CD4-positive, alpha-beta T cell treated with Interleukin-15 for 4 hours (primary cell): Measurements from ENCODE around the gene CPXM2.

ENCODE experiments used
- DNase-seq: peaks from one replicate; pipeline ENCODE4 v3.0.0-alpha.2; 2020; ENCODE audit warnings: low spot score

Gene CPXM2

DNA sequence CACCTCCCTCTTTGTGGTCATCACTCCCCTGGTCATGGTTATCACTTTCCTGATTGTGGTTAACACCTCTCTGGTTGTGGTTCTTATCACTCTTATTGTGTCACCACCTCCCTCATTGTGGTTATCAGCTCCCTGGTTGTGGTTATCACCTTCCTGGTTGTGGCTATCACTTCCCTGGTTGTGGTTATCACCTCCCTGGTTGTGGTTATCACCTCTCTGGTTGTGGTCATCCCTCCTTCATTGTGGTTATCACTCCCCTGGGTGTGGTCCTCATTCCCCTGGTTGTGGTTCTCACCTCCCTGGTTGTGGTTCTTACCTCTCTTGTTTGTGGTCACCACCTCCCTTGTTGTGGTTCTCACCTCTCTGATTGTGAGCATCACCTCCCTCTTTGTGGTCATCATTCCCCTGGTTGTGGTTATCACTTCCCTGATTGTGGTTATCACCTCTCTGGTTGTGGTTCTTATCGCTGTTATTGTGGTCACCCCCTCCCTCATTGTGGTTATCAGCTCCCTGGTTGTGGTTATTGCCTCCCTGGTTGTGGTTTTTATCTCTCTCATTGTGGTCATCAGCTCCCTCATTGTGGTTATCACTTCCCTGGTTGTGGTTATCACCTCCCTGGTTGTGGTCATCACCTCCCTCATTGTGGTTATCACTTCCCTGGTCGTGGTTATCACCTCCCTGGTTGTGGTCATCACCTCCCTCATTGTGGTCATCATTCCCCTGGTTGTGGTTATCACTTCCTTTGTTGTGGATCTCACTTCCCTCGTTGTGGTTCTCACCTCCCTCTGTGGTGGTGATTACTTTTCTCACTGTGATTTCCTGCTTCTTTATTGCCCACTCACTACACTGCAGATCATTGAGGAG, 118.7 kb downstream of the CPXM2 start:
- no peak for DNase-seq

DNA sequence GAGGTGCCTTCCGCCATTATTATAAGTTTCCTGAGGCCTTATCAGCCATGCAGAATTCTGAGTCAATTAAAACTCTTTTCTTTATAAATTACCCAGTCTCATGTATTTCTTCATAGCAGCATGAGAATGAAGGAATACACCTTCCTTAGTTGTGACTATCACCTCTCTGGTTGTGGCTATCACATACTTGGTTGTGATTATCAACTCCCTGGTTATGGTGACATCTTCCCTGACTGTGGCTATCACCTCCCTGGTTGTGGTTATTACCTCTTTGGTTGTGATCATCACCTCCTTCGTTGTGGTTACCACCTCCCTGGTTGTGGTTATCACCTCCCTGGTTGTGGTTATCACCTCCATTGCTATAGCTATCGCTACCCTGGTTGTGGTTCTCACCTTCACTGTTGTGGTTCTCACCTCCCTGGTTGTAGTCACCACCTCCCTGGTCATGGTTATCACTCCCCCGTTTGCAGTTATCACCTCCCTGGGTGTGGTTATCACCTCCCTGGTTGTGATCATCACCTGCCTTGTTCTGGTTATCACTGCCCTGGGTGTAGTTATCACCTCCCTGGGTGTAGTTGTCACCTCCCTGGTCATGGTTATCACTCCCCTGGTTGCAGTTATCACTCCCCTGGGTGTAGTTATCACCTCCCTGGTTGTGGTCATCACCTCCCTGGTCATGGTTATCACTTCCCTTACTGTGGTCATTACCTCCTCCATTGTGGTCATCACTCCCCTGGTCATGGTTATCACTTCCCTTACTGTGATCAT, 119.5 kb downstream of the CPXM2 start:
- no peak for DNase-seq

DNA sequence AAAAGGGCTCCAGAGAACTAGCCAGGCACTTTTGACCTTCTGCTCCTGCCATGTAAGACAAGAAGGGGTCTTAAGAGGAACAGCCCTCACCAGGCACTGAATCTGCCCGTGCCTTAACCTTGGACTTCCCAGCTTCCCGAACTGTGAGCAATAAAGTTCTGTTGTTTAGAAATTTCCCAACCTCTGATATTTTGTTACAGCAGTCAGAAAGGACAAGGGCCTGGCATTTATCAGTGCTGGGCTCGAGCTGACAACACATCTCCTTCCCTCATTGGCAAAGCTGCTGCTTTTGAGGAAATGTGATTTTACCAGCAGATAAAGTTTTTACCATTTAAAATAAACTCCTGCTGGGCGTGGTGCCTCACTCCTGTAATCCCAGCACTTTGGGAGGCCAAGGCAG, 122.0 kb downstream of the CPXM2 start:
- DNase-seq, result no peak

DNA sequence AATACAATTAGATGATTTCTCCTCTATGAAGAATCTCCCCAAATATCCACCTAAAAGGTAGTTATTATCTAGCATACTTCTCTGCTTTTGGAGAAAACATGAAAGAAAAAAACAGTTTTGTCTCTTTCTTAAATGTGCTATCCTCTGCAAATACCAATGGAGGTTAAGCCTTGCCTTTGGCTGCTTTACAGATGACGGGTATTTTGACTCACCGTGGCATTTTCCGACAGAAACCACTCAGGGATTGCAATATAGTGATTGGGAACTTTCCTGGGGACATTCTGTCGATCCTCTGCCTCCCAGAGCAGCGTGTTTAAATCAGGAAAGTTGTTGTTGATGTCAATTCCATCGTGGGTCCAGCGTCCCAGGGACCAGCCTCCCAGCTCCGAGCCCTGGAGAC, 124.8 kb downstream of the CPXM2 start:
- no peak for DNase-seq

DNA sequence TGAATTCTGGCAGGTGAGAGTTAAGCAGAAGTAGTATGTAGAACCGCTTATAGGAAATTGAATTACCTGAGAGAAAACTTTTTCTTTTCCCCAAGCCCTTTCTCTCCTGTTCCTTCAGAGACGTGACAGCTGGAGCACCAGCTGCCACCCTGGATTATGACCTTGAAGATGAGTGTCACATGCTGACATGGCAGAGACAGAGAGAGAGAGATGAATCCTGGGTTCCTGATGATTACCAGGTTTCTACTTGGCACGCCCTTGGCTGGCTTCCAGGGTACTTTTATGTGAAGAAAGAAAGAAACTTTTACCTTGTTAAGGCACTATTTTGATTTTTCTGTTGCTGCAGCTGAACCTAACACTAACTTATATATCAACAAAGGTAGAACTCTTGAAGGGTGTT, 125.6 kb downstream of the CPXM2 start:
- DNase-seq, result no peak

DNA sequence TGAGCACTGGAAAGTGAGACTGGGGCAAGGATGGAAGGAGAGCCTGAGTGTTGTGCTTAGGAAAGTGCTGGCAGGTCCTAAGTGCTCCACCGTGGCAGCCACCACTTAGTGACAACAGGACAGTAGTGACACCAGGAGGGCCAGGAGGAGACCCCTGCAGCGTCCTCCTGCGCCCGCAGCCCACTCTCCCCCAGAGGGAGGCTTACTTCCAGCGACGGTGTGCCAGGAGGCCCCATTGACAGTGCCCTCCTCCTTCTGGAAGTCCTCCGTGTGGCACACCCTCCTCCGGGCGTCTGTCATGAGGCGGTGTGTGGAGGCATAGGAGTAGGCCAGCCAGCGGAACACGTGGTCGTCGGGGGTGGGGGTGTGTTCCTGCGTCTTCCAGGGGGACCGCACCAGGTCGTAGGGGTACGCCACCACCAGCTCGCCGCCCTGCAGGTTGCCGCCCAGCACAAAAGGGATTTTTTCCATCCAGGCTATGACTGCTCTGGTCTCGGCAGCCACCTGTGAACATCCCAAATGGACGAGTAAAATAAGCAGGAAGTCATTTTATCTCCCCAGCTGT, 129.9 kb downstream of the CPXM2 start:
- DNase-seq, result no peak

DNA sequence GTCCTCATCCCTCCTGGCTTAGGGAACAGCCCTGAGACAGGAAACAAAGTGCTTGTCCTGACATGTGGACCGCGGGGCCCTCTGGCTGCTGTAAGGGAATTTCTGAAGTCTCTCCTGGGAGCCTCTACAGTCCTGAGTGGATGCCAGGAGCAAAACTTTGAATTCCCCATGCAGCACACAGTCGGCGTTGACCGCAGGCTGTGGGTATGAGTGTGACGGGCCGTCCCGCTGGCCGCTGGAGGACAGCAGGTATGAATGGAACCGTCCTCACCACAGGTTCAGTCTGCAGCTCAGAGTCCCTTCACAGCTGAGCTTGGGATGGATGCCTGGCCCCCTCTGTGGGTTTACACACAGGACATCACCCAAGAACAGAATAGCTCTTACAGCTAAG, 130.6 kb downstream of the CPXM2 start:
- no peak for DNase-seq

DNA sequence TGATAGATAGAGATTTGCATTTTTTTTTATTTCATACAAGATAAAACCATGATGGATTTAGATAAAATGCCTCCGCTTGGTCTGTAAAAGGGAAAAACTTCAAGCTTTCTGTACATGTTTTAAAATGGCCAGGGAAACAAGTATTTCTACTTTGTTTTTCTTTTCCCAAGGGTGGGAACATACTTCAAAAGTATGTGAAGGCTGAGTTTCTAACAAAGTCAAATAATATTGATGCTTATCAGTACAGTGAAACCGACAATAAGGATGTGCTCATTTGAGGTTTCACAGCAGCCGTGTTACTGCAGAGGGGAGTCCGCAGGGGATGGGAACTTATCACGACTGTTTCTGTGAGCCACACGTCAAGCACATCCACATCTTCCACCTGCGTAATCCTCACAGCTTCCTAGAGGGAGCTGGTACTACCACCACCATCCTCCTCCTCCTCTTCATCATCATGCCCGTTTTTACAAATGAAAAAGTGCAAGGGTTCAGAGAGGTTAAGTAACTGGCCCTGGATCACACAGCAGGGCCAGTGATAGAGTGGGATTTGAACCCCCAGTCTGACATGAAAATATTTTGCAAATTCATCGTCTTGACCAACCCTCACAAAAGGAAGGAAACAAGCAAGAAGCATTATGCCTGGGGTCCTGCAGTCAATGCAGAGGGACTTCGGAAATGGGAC, 131.1 kb downstream of the CPXM2 start:
- DNase-seq, result no peak

DNA sequence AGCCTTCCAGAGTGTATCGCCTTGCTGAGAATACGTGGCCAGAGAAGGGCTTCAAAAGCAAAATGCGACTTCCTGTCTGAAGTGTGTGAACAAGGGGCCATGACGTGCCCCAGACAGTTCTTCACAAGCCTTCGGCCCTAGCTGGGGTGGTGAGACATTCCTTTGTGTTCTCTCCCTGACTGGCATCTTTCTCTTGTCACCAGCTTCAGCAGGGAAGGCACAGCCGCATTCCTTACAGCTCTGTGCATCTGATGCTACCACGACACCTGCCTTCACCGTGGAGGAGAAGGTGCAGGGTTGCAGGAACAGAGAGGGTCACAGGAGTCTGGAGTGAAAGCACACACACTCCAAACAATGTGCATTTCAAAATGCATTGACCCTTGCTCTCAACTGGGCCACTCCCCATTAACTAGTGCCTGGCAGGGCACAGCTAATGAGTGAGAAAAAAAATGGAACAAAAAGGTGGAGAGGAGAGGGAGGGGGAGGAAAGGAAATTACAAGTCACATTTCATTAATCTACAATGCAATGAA, 132.0 kb downstream of the CPXM2 start:
- DNase-seq, result no peak

DNA sequence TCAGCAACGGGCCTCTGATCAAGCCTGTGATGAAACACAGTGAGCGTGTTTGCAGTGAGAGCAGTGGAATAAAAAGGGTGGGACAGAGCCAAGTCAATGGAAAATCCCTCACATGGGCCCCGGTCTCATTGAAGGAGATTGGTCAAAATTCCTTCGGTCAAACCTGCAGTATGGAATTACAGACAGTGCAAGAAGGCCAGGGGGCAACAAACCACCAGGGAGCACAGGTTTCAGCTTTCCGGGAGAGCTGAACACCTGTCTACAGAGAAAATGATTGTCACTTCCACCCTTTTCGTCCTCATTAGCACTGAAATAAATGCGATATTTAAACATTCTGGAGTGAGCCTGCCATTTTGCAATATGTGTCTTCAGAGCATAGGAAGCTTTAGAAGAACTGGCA, 132.6 kb downstream of the CPXM2 start:
- no peak for DNase-seq

DNA sequence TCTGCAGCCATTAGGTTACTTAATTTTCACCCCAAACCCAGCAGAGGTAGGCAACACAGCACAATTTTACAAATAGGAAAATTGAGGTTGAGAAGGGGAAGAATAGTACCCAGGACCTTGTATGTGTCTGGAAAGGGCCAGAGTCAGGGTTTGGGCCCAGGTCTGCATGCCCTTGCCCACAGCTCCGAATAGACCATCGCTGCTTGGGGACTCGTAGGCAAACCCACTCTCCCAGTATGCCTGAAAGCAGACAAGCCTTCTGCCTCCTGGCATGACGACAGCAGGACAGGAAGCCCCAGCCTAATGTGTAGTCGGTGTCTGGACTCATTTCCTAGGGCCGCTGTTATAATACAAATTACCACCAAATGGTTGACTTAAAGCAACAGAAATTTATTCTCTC, 133.8 kb downstream of the CPXM2 start:
- no peak for DNase-seq

DNA sequence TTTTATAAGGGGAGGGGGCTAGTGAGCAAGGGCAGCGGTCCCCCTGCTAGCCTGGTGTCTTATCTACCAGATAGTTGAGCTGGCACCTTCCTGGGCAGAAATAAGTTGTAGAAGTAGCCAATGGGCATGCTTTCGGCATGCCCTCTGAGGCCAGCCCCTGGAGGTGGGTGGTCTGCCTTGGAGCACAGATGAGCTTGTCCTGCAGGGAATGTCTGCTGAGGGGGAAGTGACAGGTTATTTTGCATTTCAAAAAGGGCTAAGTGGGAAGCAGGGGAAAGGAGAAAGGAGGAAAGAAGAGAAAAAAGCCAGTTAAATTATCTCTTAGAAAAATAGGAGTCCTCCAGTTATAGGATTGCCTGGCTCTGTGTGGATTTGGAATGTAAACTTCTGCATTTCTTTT, 136.5 kb downstream of the CPXM2 start:
- no peak for DNase-seq

DNA sequence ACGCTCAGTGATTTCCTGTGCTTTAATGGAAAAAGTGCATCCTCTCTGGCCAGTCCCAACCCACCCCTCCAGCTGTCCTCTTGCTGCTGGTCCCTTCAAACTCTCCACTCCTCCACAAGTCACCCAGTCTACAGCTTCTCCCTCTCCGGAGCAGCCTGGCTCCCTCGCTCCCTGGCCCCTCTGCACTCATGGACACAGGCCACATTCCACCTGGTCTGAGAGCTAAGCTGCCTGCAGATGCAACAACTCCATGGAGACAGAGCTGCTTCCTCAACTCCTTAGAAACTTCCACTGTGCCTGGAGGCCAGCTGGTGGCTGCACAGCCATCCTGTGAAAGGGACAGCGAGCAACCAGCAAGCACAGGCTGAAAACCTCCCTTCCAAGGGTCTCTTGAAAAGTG, 137.5 kb downstream of the CPXM2 start:
- DNase-seq, result no peak

DNA sequence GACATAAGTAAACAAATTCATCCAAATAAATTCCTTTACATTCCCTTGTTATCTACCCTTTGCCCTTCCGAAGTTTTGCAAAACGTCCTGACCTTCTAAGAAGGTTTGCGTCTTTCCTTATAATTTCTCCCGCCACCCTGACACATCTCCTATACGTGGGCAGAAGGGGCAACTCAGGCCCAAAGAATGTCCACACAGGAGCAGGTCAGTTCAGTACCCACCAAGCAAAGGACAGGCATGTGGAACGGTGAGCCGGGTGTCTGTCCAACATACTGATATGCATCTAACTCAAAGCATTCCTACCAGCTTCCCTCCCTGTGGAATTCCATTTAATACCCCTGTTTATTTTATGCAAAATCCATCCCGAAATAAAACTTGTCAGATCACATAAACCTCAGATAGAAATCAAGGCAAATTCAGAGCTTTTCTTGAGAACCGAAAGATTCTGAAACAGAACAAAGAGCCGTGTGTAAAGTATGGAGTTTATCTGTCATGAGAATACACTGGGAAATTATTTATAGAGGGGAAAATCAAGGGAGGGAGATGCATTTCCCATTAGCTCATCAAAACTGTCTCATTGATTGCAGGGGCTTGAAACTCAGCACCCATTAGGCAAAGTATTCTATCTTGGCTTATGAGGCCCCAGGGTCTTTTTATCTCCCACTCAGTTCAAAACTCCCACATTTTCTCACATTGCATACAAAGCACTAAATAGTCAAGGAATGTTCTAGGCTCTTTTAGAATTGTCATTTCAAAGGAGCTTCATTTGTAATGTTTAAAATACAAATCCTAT, 140.1 kb downstream of the CPXM2 start:
- no peak for DNase-seq

DNA sequence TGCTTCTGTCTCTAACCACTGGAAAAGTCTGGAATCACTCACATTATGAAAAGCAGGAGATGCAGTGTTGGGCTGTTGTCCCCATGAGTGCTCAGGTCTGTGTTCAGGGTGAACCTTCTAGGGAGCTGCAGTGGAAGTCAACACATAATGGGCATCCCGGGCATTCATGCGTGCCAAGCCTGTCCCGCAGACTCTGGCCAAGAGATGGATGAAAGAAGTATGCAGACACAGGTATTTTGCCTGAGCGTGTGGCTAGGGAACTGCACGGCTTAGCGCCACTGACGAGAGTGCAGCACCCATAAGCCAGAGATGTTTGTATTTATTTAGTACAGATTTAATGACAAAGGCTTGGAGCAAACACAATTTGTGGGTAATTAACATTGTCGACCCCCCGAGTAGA, 140.7 kb downstream of the CPXM2 start:
- no peak for DNase-seq

DNA sequence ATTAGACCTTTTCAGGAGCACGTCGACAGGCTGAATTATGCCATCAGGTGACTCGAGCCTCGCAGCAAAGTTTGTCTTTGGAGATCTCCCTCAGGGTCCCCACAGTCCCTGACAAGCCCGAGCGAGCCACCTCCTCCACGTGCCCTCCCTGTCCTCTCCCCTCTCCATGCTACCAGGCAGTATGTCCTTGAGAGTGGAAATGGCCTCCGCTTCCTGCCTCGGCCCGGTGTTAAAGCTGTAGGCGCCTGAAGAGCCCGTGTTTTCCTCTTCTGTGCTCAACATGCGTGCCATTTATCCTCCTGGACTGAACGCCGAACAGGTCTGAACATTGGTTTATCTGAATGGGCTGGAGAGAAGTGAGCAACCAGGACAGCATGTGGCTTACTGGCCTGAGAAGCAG, 142.9 kb downstream of the CPXM2 start:
- DNase-seq, result no peak

DNA sequence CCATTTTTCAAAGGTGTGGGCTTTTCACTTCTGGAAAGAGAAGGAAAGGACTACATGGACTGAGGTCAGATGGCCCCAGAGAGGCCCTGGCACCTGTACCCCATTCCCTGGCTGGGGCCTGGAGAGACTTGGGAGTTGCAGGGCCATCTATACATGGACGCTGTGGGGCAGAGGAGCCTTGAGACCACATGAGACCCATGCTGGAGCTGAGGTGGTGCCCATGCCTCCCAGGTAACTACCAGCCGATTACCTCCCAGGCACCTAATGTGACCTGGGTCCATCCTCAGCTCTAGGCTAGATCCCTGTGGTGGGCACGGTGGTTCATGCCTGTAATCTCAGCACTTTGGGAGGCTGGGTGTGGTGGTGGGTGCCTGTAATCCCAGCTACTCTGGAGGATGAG, 144.2 kb downstream of the CPXM2 start:
- no peak for DNase-seq

DNA sequence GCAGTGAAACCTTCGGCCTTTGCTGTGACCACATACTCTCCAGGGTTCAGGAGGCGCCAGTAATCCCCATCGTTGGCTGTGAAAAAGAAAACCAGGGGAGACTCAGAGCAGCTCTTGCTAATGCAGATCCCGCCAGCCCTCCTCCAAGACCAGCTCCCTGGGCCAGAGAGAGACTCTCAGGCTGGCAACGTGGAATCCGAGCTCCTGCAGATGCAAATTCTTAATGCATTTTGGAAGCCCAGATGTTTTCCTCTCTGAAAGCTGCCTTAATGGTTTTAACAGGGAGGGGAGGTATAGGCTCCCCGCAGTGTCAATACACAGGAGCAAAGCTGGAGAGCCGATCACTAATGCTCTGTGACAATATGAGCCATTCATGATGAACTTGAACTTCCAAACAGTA, 144.7 kb downstream of the CPXM2 start:
- no peak for DNase-seq

DNA sequence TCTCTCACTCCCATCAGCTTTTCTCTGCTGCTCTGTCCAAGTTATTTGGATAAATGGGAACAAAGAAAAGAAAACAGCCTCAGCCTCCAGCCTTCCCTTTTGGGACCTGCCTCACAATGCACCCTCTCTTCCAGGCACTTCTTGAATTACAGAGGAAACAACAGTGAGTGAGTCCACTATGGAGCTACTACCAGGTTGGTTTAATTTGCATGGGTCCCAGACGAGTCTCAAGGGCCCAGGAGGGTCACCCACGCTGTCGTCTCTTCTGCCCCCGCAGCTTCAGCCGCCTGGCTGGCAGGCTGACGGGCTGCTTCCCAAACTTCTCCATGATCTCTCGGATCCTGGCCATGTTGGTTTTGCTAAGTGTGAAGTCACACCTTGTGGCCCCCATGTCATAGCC, 145.1 kb downstream of the CPXM2 start:
- no peak for DNase-seq

DNA sequence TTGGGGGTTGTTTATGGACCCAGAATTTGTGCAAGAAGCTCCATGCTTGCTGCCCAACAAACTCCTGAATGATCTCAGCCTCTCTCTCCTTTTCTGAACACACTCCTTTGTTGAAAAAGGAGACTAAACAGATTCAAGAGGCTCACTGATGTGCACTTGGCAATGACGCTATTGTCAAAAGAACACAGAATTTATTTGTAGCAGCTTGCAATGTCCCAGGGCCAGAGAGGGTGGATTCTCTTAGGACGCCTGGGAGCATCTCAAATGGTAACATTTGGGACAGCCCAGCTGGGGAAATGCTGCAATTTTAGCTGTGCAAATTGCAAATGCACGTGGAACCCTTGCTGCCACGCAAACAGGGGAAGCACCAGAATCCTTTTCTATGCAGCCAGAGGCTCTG, 145.5 kb downstream of the CPXM2 start:
- DNase-seq, result no peak

DNA sequence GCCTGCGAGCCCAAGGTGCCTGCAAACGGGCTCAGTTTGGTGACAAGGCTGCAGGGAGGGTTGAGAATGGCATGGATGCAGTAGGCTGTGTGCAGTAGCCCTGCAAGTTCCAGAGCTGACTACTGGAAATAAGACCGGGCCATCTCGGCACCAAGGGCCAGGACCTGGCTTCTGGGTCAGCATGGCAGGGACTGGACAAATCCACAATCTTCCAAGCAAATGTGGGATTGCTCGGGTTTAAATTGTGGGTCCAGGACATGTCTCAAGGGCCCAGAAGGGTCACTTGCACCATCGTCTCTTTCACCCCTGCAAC, 147.4 kb downstream of the CPXM2 start:
- no peak for DNase-seq
